NT2/D1 (cell line): ENCODE data around the gene SLC25A21.

Source experiments
- SUZ12 ChIP-seq: IDR thresholded peaks from 2 replicates; pipeline ENCODE4 v1.6.1; 2011; ENCODE audit not compliant: insufficient read length, insufficient read depth; ENCODE audit errors: extremely low read depth
- YY1 ChIP-seq: IDR thresholded peaks from 2 replicates; pipeline ENCODE4 v1.6.1; 2011; ENCODE audit not compliant: insufficient read length, insufficient read depth
- ZNF274 ChIP-seq: IDR thresholded peaks from 2 replicates; pipeline ENCODE4 v1.6.1; 2011; ENCODE audit warnings: mild to moderate bottlenecking, low read depth, low read length

DNA sequence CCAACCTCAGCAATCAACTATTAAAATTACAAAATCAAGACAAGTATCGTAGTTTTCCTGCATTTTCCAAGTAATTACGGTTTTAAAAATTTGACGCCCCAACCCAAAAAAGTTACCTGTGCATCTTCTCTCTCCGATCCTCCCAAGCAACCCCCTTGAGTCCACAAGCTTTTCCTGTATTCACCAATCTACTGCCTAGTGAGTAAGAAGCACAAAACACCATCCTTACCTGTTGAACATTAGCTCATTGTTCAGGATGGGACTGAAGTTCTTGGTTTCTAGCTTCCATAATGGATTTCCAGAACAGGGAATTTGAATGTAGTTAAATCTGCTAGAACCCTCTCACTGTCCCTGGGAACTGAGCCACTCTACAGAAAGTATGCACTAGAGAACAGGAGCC lies 348.8 kb downstream of the SLC25A21 start:
- TF ChIP-seq ZNF274 (no peak), YY1 (no peak), SUZ12 (no peak)
